ENCODE data around the gene CT47C1.

The CT47C1 gene

GRCh38 chrX:119121341-119121740 lies 48.5 kb downstream of the CT47C1 start:
- TF ChIP-seq PRDM6 (tag by site-specific recombination; IDR thresholded peaks at IDR 0.05) = no peak
- TF ChIP-seq ZNF37A (tag by site-specific recombination; IDR thresholded peaks at IDR 0.05) = no peak
- no peak for TF ChIP-seq ZBTB26 (tag by site-specific recombination; optimal IDR thresholded peaks at IDR 0.05)
- TF ChIP-seq ZNF214 (tag by site-specific recombination; IDR thresholded peaks at IDR 0.05; ENCODE audit: borderline replicate concordance) = no peak
- TF ChIP-seq ZSCAN4 (tag by site-specific recombination; IDR thresholded peaks at IDR 0.05) = no peak
- no peak for TF ChIP-seq ZNF473 (tag by site-specific recombination; IDR thresholded peaks at IDR 0.05)
- TF ChIP-seq ZNF660 (tag by site-specific recombination; IDR thresholded peaks at IDR 0.05) = no peak
- TF ChIP-seq ZNF843 (tag by site-specific recombination; IDR thresholded peaks at IDR 0.05) = no peak
- no peak for TF ChIP-seq ZNF423 (tag by site-specific recombination; IDR thresholded peaks at IDR 0.05)
- no peak for TF ChIP-seq IKZF3 (tag by site-specific recombination; IDR thresholded peaks at IDR 0.05)
- no peak for TF ChIP-seq ZNF791 (tag by site-specific recombination; IDR thresholded peaks at IDR 0.05)
- TF ChIP-seq ZNF704 (tag by site-specific recombination; IDR thresholded peaks at IDR 0.05) = no peak
- TF ChIP-seq ZNF211 (tag by site-specific recombination; IDR thresholded peaks at IDR 0.05; ENCODE audit: low read depth) = no peak
- no peak for TF ChIP-seq ZNF514 (tag by site-specific recombination; IDR thresholded peaks at IDR 0.05)
- TF ChIP-seq ZNF785 (tag by site-specific recombination; IDR thresholded peaks at IDR 0.05) = no peak
- TF ChIP-seq WT1 (tag by site-specific recombination; IDR thresholded peaks at IDR 0.05) = no peak
- CTCF ChIA-PET = interaction anchor here (0.6 to 4.4 kb wide), 5 partner anchors 19 to 468 kb away, joined by 3 to 38 read pairs (median 4); no protein-coding TSS in a partner anchor
- no peak overlapping the region for H3K4me3 ChIP-seq (ENCODE audit: low read depth, low read length)
- no peaks in the 10 kb centered on the region for H3K9me3 ChIP-seq (ENCODE audit: control insufficient read depth, insufficient read depth, low read depth, low read length)
- POLR2A ChIA-PET = interaction anchor here (0.7 kb wide), 1 partner anchor 145 kb away, joined by 6 read pairs; no protein-coding TSS in a partner anchor
- no peaks in the 10 kb centered on the region for H3K4me1 ChIP-seq (ENCODE audit: control insufficient read depth, insufficient read depth, low read length)
- H3K27ac ChIP-seq (ENCODE audit: extremely low read depth, low read depth, low read length) = no peak overlapping the region
- H3K36me3 ChIP-seq (ENCODE audit: control insufficient read depth in 2 of 2, insufficient read depth in 1 of 2, low read length in 2 of 2) = no peaks in the 10 kb centered on the region; a peak in 1 of 3 replicates
